ENCODE measurements around the gene SNRPB. TPM values are rescaled to one million over a fixed set of nuclear protein-coding genes. Genes with fewer than 3 reads are reported as not detected.

The SNRPB gene
- total RNA-seq, 1 experiment from 2014 or later, result 532 TPM

- H3K4me3 Mint-ChIP-seq (ENCODE audit: unreplicated experiment), result no peak overlapping the region
- no peaks in the 10 kb centered on the region for H3K36me3 Mint-ChIP-seq (ENCODE audit: insufficient read depth, unreplicated experiment)
- intact Hi-C loops (cut with micrococcal nuclease; ENCODE audit: unreplicated experiment), result loop anchor here (1.0 kb wide), 3 partner anchors 31 to 245 kb away; no protein-coding TSS in a partner anchor
- no TSS peak for BruUV-seq (replicated peaks)
- POLR2A ChIA-PET, result no interaction called here
- Histone ChIP-seq H3K4me1 (no peaks in the 10 kb centered on the region), H3K27me3 (replicated peaks; ENCODE audit: control insufficient read depth, insufficient read depth, low read length) (no peaks in the 10 kb centered on the region), H3K4me3 (ENCODE audit: low read depth, low read length) (no peak overlapping the region), H3K36me3 (ENCODE audit: control insufficient read depth, insufficient read depth, low read length) (no peaks in the 10 kb centered on the region), H3K9me3 (no peaks in the 10 kb centered on the region)
- peak; percentile 81 to 87 for DNase-seq
- no peaks in the 10 kb centered on the region for H3K4me1 Mint-ChIP-seq (ENCODE audit: low read depth, unreplicated experiment)
- TF ChIP-seq, protein P1, sequence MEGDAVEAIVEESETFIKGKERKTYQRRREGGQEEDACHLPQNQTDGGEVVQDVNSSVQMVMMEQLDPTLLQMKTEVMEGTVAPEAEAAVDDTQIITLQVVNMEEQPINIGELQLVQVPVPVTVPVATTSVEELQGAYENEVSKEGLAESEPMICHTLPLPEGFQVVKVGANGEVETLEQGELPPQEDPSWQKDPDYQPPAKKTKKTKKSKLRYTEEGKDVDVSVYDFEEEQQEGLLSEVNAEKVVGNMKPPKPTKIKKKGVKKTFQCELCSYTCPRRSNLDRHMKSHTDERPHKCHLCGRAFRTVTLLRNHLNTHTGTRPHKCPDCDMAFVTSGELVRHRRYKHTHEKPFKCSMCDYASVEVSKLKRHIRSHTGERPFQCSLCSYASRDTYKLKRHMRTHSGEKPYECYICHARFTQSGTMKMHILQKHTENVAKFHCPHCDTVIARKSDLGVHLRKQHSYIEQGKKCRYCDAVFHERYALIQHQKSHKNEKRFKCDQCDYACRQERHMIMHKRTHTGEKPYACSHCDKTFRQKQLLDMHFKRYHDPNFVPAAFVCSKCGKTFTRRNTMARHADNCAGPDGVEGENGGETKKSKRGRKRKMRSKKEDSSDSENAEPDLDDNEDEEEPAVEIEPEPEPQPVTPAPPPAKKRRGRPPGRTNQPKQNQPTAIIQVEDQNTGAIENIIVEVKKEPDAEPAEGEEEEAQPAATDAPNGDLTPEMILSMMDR (IDR thresholded peaks at IDR 0.05; ENCODE audit: insufficient read depth in 1 of 2, low read depth in 1 of 2, low read length in 1 of 2, severe bottlenecking in 1 of 2, unreplicated experiment in 1 of 2), result peak; percentile 87 to 89
- CTCF ChIA-PET, result interaction anchor here (0.7 to 3.4 kb wide), 4 partner anchors 65 to 488 kb away, joined by 3 to 33 read pairs (median 7); no protein-coding TSS in a partner anchor
- H3K27ac Mint-ChIP-seq (ENCODE audit: unreplicated experiment), result no peak overlapping the region
- peaks cover 8% of the 10 kb centered on the region for H3K27me3 Mint-ChIP-seq (ENCODE audit: insufficient read depth, unreplicated experiment)
- no peaks in the 10 kb centered on the region for H3K9me3 Mint-ChIP-seq (ENCODE audit: unreplicated experiment)
Observed at GRCh38 chr20:2451939-2452732, 18.5 kb downstream of the SNRPB start.

- no peak for DNase-seq
- TF ChIP-seq, protein P1 (IDR thresholded peaks at IDR 0.05; ENCODE audit: insufficient read depth in 1 of 2, low read depth in 1 of 2, low read length in 1 of 2, severe bottlenecking in 1 of 2, unreplicated experiment in 1 of 2), result no peak
- Mint-ChIP-seq H3K9me3 (ENCODE audit: unreplicated experiment) (no peaks in the 10 kb centered on the region), H3K27ac (ENCODE audit: unreplicated experiment) (no peak overlapping the region), H3K4me3 (ENCODE audit: unreplicated experiment) (no peak overlapping the region), H3K27me3 (ENCODE audit: insufficient read depth, unreplicated experiment) (peaks cover 8% of the 10 kb centered on the region), H3K36me3 (ENCODE audit: insufficient read depth, unreplicated experiment) (no peaks in the 10 kb centered on the region), H3K4me1 (ENCODE audit: low read depth, unreplicated experiment) (no peaks in the 10 kb centered on the region)
- no peaks in the 10 kb centered on the region for H3K4me1 ChIP-seq
- H3K27me3 ChIP-seq (replicated peaks; ENCODE audit: control insufficient read depth, insufficient read depth, low read length), result no peaks in the 10 kb centered on the region
- intact Hi-C loops (cut with micrococcal nuclease; ENCODE audit: unreplicated experiment), result no loop called here
- no peak overlapping the region for H3K4me3 ChIP-seq (ENCODE audit: low read depth, low read length)
- CTCF ChIA-PET, result interaction anchor here (0.7 to 3.4 kb wide), 3 partner anchors 64 to 488 kb away, joined by 3 to 33 read pairs (median 11); no protein-coding TSS in a partner anchor
- no peaks in the 10 kb centered on the region for H3K36me3 ChIP-seq (ENCODE audit: control insufficient read depth, insufficient read depth, low read length)
- POLR2A ChIA-PET, result no interaction called here
- H3K9me3 ChIP-seq, result no peaks in the 10 kb centered on the region
- BruUV-seq (replicated peaks), result no TSS peak
Observed at GRCh38 chr20:2451422-2451821, 19.2 kb downstream of the SNRPB start.

- Histone ChIP-seq H3K9me3 (no peaks in the 10 kb centered on the region), H3K4me1 (no peaks in the 10 kb centered on the region), H3K27me3 (replicated peaks; ENCODE audit: control insufficient read depth, insufficient read depth, low read length) (no peaks in the 10 kb centered on the region), H3K36me3 (ENCODE audit: control insufficient read depth, insufficient read depth, low read length) (no peaks in the 10 kb centered on the region), H3K4me3 (ENCODE audit: low read depth, low read length) (no peak overlapping the region)
- no peaks in the 10 kb centered on the region for H3K4me1 Mint-ChIP-seq (ENCODE audit: low read depth, unreplicated experiment)
- ChIA-PET POLR2A (no interaction called here), CTCF (no interaction called here)
- H3K36me3 Mint-ChIP-seq (ENCODE audit: insufficient read depth, unreplicated experiment), result no peaks in the 10 kb centered on the region
- H3K9me3 Mint-ChIP-seq (ENCODE audit: unreplicated experiment), result no peaks in the 10 kb centered on the region
- no peak overlapping the region for H3K4me3 Mint-ChIP-seq (ENCODE audit: unreplicated experiment)
- intact Hi-C loops (cut with micrococcal nuclease; ENCODE audit: unreplicated experiment), result no loop called here
- no TSS peak for BruUV-seq (replicated peaks)
- H3K27me3 Mint-ChIP-seq (ENCODE audit: insufficient read depth, unreplicated experiment), result peaks cover 11% of the 10 kb centered on the region
- no peak overlapping the region for H3K27ac Mint-ChIP-seq (ENCODE audit: unreplicated experiment)
- no peak for DNase-seq
- TF ChIP-seq, protein P1 (IDR thresholded peaks at IDR 0.05; ENCODE audit: insufficient read depth in 1 of 2, low read depth in 1 of 2, low read length in 1 of 2, severe bottlenecking in 1 of 2, unreplicated experiment in 1 of 2), result no peak
Observed at GRCh38 chr20:2449386-2449785, 21.2 kb downstream of the SNRPB start.

Measured in Caco-2 (cell line).